HG03571 (cell line): ENCODE measurements around the gene LAD1.

ENCODE experiments used
- ATAC-seq: cut with Tn5 transposase; IDR thresholded peaks from one replicate; pipeline ENCODE4 v1.9.1; 2021; ENCODE audit not compliant: unreplicated experiment

Gene LAD1

GRCh38 chr1:201391651-201392511 lies 7.2 kb downstream of the LAD1 start:
- no peak for ATAC-seq

DNA sequence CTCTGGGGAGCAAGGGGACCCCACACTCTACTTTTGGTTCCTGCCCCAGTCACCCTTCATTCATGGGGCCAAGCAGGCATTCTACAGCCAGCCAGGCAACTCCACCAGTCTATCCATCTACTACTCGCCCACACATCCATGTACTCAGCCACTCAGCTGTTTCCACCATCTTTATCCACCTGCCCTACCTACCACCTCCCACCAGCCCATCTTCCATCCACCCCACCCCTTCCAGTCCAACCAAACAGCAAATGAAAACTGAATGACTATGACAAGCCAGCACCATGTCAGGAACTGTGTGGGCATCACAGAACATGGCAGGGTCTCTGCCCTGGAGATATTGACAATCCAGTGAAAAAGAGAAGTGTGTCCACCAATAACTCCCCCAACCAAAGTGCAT lies 7.9 kb downstream of the LAD1 start:
- ATAC-seq, result no peak

- ATAC-seq, result no peak
Observed at GRCh38 chr1:201389051-201389450, 10.1 kb downstream of the LAD1 start.

DNA sequence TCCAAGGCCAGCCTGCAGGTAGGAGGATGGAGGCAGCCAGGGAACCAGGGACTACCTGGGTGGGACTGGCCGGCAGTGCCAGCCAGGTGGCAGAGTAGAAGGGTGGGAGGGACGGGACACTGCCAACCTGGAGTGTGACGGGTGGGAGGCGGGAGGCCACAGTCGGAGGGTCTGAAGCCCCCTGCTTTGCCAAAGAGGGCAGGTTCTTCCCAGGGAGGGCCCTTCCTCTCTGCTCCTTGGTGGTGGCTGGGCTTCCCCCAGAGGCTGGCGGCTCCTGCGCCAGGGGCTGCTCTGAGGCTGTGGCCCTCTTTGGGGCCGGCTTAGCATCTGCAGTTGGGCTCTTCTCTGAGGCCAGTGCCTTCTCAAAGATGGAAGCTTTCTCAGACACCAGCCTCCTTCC lies 12.9 kb downstream of the LAD1 start:
- ATAC-seq, result no peak

GRCh38 chr1:201385299-201385891 lies 13.7 kb downstream of the LAD1 start:
- ATAC-seq, result no peak

DNA sequence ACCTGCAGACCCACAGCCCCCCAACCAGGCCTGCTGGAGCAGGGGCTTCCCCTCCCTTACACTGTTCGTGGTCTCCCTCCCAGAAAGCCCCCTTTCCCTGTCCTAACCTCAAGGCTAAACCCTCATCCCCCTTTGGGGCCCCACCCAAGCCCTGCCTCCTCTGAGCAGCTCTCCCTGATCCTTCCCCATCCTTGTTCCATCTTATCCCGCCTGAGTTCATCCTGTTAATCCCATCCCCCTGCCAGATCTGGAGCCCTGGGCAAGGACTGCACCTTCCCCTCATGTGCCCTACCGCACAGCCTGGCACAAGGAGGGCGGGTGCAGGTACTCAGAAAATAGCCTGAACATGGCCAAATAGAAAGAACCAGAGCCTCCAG lies 14.7 kb downstream of the LAD1 start:
- ATAC-seq, result no peak

GRCh38 chr1:201383647-201384405 lies 15.3 kb downstream of the LAD1 start:
- ATAC-seq, result no peak

DNA sequence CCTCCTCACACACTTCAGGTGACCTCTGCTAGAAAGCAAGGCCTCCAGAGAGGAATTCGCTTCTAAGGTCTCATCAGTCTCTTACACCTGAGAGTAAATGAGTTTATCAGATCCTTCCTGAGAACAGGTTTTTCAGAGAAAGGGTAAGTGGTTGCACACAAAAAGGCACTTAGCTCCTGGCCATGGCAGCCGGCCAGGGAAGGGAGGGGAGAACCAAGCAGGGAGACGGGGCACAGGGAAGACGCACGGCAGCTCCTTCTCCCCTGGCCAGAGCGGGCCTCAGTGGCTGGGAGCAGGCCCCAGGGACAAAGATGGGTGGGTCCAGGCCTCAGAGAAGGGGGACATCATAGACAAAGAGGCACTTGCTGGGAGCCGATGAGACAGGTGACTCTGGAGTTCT lies 18.0 kb downstream of the LAD1 start:
- ATAC-seq, result no peak

GRCh38 chr1:201379733-201380242 lies 19.3 kb downstream of the LAD1 start:
- ATAC-seq, result no peak

GRCh38 chr1:201378804-201379203 lies 20.3 kb downstream of the LAD1 start:
- ATAC-seq, result no peak

DNA sequence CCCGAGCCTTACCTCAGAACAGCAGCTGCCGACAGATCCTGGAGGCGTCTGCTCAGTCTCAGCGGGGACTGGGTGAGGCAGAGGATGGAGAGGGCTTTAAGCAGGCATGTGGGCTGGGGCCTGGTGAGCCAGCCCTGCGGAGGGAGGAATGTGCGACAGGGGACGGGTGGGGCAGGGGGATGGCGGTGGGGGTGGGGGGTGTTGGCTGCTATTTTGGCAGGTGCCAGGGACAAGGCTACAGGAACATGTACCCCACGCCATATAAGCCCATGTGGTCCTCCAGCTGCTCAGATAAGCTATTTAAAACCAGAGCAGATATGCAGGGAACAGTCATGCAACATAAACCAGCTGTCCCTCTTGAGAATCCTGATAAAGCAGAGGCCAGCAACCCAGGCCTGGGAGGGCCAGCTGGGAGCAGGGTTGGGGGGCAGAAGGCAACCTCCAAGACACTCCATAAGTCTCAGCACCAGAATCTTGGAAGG lies 21.5 kb downstream of the LAD1 start, which contains the start of gene TNNT2:
Gene TNNT2, minus strand, starts transcription at position 70 of the 482 bp plus-strand sequence. CDS start 4,426 bp downstream, outside the sequence.
- ATAC-seq, result no peak

DNA sequence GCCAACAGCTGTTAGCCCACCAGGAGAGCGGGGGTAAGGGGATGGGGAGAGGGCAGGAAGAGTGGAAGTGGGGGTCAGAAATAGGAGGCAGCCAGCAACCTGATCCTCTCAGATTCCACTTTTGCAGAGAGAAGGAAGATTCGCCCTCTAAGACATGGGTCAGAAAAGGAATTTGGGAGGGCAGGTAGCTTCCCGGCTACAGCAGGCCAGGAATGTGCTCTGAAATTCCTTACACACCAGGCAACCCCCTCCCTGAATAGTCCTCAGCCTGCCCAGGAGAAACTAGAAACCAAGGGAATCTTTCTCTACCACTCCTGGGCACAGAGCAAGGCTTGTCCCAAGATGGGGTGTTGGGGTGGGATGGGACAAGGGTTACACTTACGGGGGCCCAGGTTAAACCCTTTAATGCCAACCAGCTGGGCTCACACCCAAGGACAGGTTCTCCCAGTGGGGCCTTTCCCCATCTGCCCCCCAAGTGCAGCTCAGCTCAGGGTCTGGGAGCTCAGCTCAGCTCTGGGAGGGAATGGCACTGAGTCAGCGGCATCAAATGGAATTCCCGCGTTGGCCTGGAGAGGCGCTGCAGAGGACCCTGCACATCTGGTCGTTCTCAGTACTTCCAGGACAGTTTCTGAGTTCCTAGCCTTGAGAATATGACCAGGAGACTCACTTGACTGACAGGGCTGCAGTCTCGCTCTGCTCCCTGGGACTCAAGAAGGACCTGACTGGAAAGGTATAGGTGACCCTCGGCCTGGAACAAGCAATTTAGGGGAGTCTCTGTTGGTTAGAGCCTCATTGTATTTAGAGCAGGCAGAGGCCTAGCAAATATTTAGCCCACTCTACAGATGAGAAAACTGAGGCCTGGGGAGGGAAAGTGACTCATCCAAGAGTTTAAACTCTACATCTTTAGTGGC lies 22.4 kb downstream of the LAD1 start:
- no peak for ATAC-seq

DNA sequence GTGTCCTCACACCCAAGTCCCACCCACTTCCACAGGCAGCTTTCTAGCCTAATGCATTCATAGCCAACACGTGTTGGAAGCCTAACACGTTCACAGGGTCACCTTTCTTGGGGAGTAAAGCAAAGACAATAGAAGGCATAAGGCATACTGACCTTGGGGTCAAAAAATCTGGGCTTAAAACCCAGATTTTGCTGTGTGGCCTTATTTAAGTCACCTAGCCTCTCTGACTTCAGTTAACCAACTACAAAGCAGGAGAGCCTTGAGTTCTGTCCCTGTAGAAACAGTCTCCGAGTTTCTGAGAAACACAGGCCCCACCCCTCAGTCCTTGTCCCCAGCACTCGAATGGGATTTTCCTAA lies 23.0 kb downstream of the LAD1 start:
- ATAC-seq, result no peak

- no peak for ATAC-seq
Observed at GRCh38 chr1:201375169-201375568, 24.0 kb downstream of the LAD1 start.

GRCh38 chr1:201374364-201374763 lies 24.8 kb downstream of the LAD1 start:
- no peak for ATAC-seq

- no peak for ATAC-seq
Observed at GRCh38 chr1:201371792-201372191, 27.3 kb downstream of the LAD1 start.

- no peak for ATAC-seq
Observed at GRCh38 chr1:201371276-201371675, 27.8 kb downstream of the LAD1 start.

- no peak for ATAC-seq
Observed at GRCh38 chr1:201370500-201370899, 28.6 kb downstream of the LAD1 start.

GRCh38 chr1:201369209-201369608 lies 29.9 kb downstream of the LAD1 start:
- no peak for ATAC-seq

DNA sequence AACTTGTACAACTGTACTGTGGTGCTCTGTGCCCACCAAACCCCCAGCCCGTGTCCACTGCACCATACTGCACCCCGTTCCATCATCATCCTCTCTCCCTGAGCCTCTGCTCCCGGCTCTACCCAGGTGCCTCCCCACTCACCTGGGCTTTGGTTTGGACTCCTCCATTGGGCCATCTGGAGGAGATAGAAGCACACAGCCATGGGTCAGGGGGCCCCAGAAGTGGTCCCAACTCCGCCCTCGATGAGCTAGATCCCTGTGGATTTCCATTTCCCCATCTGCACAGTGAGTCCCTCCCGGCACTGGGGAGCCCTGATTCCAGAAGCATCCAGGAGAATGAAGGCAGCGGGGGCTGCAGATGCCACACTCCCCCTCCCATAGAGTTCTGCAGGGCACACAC lies 32.4 kb downstream of the LAD1 start:
- ATAC-seq, result no peak
